ENCODE data around the gene HSPA12A.
"Not testable (repeated sequence)": the region's sequence is repeated elsewhere in the genome, so short reads cannot be mapped to it uniquely, and the experiment has no call there.

Gene HSPA12A

DNA sequence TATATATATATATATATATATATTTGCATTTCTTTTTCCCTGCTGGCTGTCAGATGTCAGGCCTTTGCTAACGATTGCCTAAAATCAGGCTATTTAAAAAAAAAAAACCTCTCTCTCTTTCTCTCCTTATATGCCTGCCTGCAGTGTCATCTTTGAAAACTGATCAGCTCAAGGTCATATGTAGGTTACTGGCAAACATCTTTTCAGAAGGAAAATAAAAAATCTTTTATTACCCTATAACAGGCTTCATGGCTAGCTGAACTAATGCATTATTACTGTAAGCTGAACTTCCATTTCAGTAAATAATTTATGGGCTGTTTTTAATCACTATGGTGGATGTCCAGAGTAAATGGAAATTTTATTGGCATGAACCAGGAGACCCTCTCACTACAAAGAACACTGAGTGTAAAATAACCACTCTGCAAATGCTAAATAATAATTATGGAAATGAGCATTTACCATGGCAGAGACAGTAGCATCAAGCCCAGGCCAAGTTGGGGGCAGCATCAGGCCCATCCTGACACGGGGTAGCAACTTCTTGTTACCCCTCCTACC lies 29.3 kb downstream of the HSPA12A start:
- Histone ChIP-seq H3K27me3 (ENCODE audit: insufficient read depth, low read length) (peaks cover 6% of the 10 kb centered on the region), H3K4me1 (ENCODE audit: insufficient read depth, low read length) (no peaks in the 10 kb centered on the region), H3K9me3 (ENCODE audit: low read length) (no peaks in the 10 kb centered on the region)

DNA sequence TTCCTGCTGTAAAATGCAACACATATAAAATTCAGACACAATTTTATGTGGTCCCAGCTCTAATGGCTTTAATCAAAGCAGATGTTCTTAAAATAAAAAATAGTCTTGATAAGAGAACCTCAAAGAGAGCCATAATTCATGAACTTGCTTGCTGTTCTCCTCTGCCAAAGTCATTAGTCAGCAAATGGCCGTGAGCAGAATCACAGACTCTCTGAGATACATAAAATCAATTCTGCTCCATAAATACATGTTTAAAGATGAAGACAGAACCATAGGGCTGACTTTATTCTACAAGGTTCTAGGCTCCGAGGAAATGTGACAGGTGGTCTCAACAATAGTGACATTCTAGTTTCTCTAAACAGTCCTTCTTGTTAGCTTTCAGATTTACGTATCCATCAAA lies 29.8 kb downstream of the HSPA12A start:
- Histone ChIP-seq H2AFZ (ENCODE audit: low read depth, low read length) (no peak overlapping the region), H3K27me3 (ENCODE audit: insufficient read depth, low read length) (peaks cover 3% of the 10 kb centered on the region), H3K4me3 (ENCODE audit: low read length) (no peak overlapping the region), H3K4me1 (ENCODE audit: insufficient read depth, low read length) (no peaks in the 10 kb centered on the region), H3K9me3 (ENCODE audit: low read length) (no peaks in the 10 kb centered on the region), H3K36me3 (ENCODE audit: insufficient read depth, low read length) (no peaks in the 10 kb centered on the region)

More for the DNA sequence above, 29.3 kb downstream of the HSPA12A start:
- Histone ChIP-seq H2AFZ (ENCODE audit: low read depth, low read length) (no peak overlapping the region), H3K4me3 (ENCODE audit: low read length) (no peak overlapping the region), H3K36me3 (ENCODE audit: insufficient read depth, low read length) (no peaks in the 10 kb centered on the region)

DNA sequence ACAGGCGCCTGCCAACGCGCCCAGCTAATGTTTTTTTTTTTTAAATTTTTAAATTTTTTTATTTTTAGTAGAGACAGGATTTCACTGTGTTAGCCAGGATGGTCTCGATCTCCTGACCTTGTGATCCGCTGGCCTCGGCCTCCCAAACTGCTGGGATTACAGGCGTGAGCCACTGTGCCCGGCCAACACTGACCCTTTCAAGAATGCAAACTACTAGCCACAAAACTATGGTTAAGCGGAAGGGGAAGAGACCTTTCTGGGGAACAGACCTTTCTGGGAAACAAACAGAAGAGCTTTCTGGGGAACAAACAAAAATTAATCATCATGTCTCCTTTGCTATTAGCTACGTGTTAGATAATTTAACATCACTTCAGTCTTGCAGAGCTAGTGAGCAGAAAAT lies 30.6 kb downstream of the HSPA12A start:
- H3K36me3 ChIP-seq (ENCODE audit: insufficient read depth, low read length); H3K9me3 ChIP-seq (ENCODE audit: low read length); H3K27me3 ChIP-seq (ENCODE audit: insufficient read depth, low read length); H3K4me1 ChIP-seq (ENCODE audit: insufficient read depth, low read length); H3K4me3 ChIP-seq (ENCODE audit: low read length); H2AFZ ChIP-seq (ENCODE audit: low read depth, low read length): not testable (repeated sequence)

DNA sequence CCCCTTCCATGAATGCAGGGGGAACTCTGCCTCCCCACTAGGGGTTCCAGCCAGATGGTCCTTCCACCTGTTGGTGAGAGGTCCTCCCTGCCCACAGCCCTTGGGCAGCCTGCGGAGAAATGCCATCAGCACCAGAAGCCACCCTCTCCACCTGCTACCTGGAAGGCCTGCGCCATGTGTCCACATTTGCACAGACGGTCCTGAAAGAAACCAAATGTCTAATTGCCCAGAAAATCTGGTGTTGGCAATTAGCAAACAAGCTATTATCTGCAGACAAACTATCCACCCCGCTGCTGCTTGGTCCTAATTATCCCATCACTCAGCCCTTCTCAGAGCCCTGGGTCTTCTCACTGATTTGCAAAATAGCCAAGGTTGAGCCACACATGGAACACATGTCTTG lies 32.3 kb downstream of the HSPA12A start:
- Histone ChIP-seq H3K27me3 (ENCODE audit: insufficient read depth, low read length) (peaks cover 3% of the 10 kb centered on the region), H2AFZ (ENCODE audit: low read depth, low read length) (no peak overlapping the region), H3K36me3 (ENCODE audit: insufficient read depth, low read length) (no peaks in the 10 kb centered on the region), H3K9me3 (ENCODE audit: low read length) (no peaks in the 10 kb centered on the region), H3K4me3 (ENCODE audit: low read length) (no peak overlapping the region), H3K4me1 (ENCODE audit: insufficient read depth, low read length) (no peaks in the 10 kb centered on the region)

DNA sequence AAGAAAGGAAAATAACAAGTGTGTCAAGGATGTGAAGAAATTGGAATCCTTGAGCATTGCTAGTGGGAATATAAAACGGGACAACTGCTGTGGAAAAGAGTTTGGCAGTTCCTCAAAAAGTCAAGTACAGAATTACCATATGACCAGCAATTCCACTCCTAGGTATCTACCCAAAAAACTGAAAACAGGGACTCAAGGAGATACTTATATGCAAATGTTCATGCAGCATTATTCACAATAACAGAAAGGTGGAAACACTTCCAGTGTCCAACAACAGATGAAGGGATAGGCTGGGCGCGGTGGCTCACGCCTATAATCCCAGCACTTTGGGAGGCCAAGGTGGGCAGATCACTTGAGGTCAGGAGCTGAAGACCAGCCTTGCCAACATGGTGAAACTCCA lies 33.5 kb downstream of the HSPA12A start:
- Histone ChIP-seq H3K27me3 (ENCODE audit: insufficient read depth, low read length) (peaks cover 3% of the 10 kb centered on the region), H3K36me3 (ENCODE audit: insufficient read depth, low read length) (no peaks in the 10 kb centered on the region), H2AFZ (ENCODE audit: low read depth, low read length) (no peak overlapping the region), H3K4me1 (ENCODE audit: insufficient read depth, low read length) (no peaks in the 10 kb centered on the region), H3K4me3 (ENCODE audit: low read length) (no peak overlapping the region), H3K9me3 (ENCODE audit: low read length) (no peaks in the 10 kb centered on the region)

DNA sequence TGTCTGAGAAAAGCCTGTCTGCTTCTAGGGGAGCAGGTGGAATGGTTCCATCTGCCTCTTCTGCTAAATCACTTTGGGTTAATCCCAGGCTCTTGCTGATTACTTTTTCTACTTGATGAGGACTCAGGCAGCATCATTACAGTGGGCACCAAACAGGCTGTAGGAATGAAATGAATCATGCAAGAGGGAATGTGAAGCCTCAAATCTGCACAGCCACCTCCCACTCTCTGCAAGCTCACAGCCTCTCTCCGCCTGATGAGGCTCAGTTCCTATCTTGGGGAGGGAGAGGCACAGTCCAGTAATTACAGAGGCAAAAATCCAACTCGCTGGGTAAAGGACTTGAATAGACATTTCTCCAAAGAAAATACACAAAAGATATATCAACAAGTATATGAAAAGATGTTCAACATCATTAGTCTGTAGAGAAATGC lies 34.0 kb downstream of the HSPA12A start:
- Histone ChIP-seq H2AFZ (ENCODE audit: low read depth, low read length) (no peak overlapping the region), H3K4me1 (ENCODE audit: insufficient read depth, low read length) (no peaks in the 10 kb centered on the region), H3K9me3 (ENCODE audit: low read length) (no peaks in the 10 kb centered on the region), H3K36me3 (ENCODE audit: insufficient read depth, low read length) (no peaks in the 10 kb centered on the region), H3K4me3 (ENCODE audit: low read length) (no peak overlapping the region), H3K27me3 (ENCODE audit: insufficient read depth, low read length) (peaks cover 3% of the 10 kb centered on the region)

DNA sequence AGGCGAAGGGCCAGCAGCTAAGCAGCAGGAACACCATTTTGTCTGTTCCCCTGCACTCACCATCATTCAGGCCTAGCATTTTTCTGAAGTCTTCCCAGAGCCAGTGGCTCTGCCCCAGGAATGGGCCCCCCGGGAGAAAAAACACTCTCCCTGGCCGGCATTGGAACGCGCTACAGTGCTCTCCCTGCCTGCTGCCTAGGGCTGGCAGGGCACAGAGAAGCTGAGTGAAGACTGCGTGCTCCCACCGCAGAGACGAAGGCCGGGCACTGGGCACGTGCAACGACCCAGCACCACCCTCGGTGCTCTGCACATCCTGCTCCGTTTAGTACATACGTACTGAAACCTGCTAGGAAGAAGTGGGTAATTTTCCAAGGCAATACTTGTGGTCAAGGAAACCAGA lies 34.4 kb downstream of the HSPA12A start:
- H3K9me3 ChIP-seq (ENCODE audit: low read length): no peaks in the 10 kb centered on the region
- H3K36me3 ChIP-seq (ENCODE audit: insufficient read depth, low read length): no peaks in the 10 kb centered on the region
- H3K4me1 ChIP-seq (ENCODE audit: insufficient read depth, low read length): no peaks in the 10 kb centered on the region
- H2AFZ ChIP-seq (ENCODE audit: low read depth, low read length): no peak overlapping the region
- peaks cover 3% of the 10 kb centered on the region for H3K27me3 ChIP-seq (ENCODE audit: insufficient read depth, low read length)
- H3K4me3 ChIP-seq (ENCODE audit: low read length): no peak overlapping the region

DNA sequence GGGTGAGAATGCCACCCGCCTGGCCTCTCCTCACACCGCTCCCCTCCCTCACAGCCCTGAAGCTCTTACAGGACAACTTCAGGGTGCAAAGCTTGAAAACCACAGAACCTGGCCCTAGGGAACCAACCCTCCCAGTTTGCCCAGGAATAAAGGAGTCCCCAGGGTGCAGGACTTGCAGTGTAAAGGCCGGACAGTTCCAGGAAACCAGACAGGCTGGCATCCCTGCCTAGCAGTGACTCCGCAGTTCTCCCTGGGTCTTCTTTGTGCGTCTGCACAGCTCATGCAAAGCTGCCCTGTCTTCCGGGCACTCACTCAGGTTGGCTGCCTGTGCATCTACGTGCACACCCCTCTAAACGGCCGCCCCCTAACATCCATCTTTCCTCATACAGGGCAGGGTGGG lies 36.1 kb downstream of the HSPA12A start:
- Histone ChIP-seq H3K4me3 (ENCODE audit: low read length) (no peak overlapping the region), H3K4me1 (ENCODE audit: insufficient read depth, low read length) (no peaks in the 10 kb centered on the region), H3K27me3 (ENCODE audit: insufficient read depth, low read length) (peaks cover 3% of the 10 kb centered on the region), H2AFZ (ENCODE audit: low read depth, low read length) (no peak overlapping the region), H3K9me3 (ENCODE audit: low read length) (no peaks in the 10 kb centered on the region), H3K36me3 (ENCODE audit: insufficient read depth, low read length) (no peaks in the 10 kb centered on the region)

DNA sequence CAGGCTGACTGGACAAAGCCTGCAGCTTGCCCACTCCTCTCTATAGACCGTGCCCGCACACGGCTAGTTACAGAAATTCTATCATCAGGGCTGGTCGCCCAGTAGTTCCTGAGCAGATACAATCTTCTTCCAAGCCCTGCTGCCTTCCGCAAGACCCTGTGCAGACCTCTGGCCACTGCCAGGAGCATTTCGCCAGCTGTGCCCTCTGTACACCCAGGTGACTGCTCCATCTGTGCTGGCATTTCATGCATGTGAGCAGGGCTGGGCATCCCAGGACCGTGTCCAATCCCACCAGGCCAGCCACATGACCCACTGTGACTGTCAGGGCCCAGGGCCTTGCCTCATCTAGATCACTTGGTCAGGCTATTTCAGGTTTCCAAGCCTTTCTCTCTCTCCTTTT lies 36.9 kb downstream of the HSPA12A start:
- Histone ChIP-seq H3K27me3 (ENCODE audit: insufficient read depth, low read length) (no peaks in the 10 kb centered on the region), H3K36me3 (ENCODE audit: insufficient read depth, low read length) (no peaks in the 10 kb centered on the region), H2AFZ (ENCODE audit: low read depth, low read length) (no peak overlapping the region), H3K4me1 (ENCODE audit: insufficient read depth, low read length) (no peaks in the 10 kb centered on the region), H3K4me3 (ENCODE audit: low read length) (no peak overlapping the region), H3K9me3 (ENCODE audit: low read length) (no peaks in the 10 kb centered on the region)

DNA sequence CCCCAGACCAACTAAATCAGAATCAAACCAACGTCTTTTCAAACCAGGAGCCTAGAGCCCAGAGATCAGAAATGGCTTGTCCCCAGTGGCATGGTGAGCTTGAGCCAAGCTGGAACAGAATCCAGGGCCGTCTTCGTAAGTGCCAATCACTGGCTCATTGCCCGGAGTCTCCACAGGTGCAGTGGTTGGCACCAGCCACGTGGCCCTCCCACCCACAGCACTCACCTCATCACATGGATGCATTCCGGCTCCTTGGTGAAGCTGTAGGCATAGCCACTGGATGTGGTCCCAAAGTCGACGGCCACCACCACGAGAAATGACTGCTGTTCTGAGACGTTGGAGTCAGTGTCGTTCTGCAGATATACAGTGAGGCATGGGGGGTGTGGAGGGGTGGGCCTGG lies 37.4 kb downstream of the HSPA12A start:
- H3K9me3 ChIP-seq (ENCODE audit: low read length): no peaks in the 10 kb centered on the region
- H3K27me3 ChIP-seq (ENCODE audit: insufficient read depth, low read length): no peaks in the 10 kb centered on the region
- H2AFZ ChIP-seq (ENCODE audit: low read depth, low read length): no peak overlapping the region
- no peaks in the 10 kb centered on the region for H3K4me1 ChIP-seq (ENCODE audit: insufficient read depth, low read length)
- no peaks in the 10 kb centered on the region for H3K36me3 ChIP-seq (ENCODE audit: insufficient read depth, low read length)
- no peak overlapping the region for H3K4me3 ChIP-seq (ENCODE audit: low read length)

DNA sequence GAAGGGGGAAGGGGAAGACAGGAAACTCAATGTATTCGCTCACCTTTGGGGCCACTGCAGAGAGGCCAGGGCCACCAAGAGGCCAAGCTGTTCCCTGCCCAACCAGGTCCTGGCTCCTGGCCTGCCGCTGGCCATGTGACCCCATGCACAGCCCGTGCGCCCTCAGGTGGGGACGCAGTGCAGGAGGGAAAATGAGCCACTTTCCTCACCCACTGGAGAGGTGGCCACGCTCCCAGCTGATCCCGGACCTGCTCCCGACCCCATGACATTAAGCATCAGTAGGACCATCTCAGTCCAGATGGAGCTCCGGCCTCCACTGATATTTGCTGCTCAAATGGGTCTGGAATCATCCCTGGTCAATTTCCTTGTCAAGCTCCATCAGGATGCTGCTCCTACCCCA lies 40.2 kb downstream of the HSPA12A start:
- H3K36me3 ChIP-seq (ENCODE audit: insufficient read depth, low read length): no peaks in the 10 kb centered on the region
- H3K9me3 ChIP-seq (ENCODE audit: low read length): no peaks in the 10 kb centered on the region
- no peaks in the 10 kb centered on the region for H3K4me1 ChIP-seq (ENCODE audit: insufficient read depth, low read length)
- no peaks in the 10 kb centered on the region for H3K27me3 ChIP-seq (ENCODE audit: insufficient read depth, low read length)
- no peak overlapping the region for H2AFZ ChIP-seq (ENCODE audit: low read depth, low read length)
- no peak overlapping the region for H3K4me3 ChIP-seq (ENCODE audit: low read length)

DNA sequence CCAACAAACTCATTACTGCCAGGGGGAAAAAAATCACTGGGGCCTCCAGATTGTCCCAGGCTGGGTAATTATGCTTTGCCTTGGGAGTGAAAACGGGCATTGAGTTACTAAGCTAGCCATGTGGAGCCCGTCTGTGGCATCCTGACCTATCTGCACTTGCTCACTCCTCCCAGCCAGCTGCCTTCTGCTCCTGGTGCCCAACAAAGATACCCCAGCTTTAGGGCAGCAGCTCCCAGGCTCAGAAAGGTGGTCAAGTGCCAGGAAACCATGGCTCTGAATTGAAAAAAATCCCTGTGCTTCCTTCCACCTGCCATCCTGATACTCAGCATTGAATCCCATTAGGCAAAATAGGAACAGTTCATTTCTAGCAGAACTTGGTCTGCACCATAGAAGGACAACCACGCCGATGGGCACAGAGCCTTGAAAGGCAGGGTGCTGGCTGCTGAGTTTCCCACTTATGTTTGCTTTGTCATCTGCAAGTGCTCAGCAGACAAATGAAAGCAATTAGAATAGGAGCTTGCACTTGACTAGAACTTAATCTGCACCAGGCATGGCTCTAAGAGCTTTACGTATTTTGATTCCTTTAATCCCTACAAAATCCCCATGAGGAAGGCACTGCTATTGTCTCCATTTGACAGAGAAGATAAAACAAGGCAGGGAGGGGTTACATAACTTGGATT lies 42.8 kb downstream of the HSPA12A start:
- Histone ChIP-seq H3K27me3 (ENCODE audit: insufficient read depth, low read length) (no peaks in the 10 kb centered on the region), H2AFZ (ENCODE audit: low read depth, low read length) (no peak overlapping the region), H3K36me3 (ENCODE audit: insufficient read depth, low read length) (no peaks in the 10 kb centered on the region), H3K4me1 (ENCODE audit: insufficient read depth, low read length) (no peaks in the 10 kb centered on the region), H3K9me3 (ENCODE audit: low read length) (no peaks in the 10 kb centered on the region), H3K4me3 (ENCODE audit: low read length) (no peak overlapping the region)

DNA sequence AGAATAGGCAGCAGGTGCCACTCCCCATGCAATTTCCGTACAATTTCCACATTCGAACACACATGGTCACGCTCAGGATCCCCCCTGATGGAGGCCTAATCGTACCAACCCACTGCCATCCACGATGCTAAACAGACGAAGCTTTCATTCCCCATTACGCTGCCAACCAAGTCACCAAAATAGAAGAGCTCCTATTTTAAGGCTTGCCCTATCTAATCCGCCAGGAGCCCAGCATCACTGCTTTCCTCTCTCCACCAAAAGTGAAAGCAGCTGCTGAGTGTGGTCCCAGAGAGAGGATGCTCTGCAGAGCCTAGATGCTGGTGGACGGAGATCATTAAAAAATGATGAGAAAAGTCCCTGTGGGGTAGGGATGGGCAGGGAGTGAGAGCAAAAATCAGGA lies 43.3 kb downstream of the HSPA12A start:
- Histone ChIP-seq H3K9me3 (ENCODE audit: low read length) (no peaks in the 10 kb centered on the region), H3K4me3 (ENCODE audit: low read length) (no peak overlapping the region)

DNA sequence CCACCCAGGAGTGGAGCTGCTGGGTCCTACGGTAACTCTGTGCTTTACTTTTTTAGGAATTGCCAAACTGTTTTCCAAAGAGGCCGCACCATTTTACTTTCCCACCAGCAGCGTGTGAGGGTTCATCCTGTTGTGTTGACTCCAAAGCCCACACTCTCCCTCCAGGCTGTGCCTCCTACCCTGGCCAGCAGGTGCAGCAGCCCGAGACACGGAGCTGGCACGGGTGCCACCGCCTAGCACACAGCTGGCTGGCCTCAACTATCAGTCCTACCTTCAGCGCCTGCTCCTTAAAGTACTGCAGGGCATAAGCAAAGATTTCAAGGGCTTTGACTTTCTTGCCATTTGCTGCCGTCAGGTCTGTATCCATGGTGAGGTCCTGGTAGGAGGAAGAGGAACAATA lies 44.0 kb downstream of the HSPA12A start:
- Histone ChIP-seq H3K36me3 (ENCODE audit: insufficient read depth, low read length) (no peaks in the 10 kb centered on the region), H3K4me3 (ENCODE audit: low read length) (no peak overlapping the region), H3K9me3 (ENCODE audit: low read length) (no peaks in the 10 kb centered on the region), H3K27me3 (ENCODE audit: insufficient read depth, low read length) (no peaks in the 10 kb centered on the region), H2AFZ (ENCODE audit: low read depth, low read length) (no peak overlapping the region), H3K4me1 (ENCODE audit: insufficient read depth, low read length) (no peaks in the 10 kb centered on the region)

More for the DNA sequence above, 43.3 kb downstream of the HSPA12A start:
- no peaks in the 10 kb centered on the region for H3K27me3 ChIP-seq (ENCODE audit: insufficient read depth, low read length)
- H3K4me1 ChIP-seq (ENCODE audit: insufficient read depth, low read length): no peaks in the 10 kb centered on the region
- H3K36me3 ChIP-seq (ENCODE audit: insufficient read depth, low read length): no peaks in the 10 kb centered on the region
- no peak overlapping the region for H2AFZ ChIP-seq (ENCODE audit: low read depth, low read length)

Data from neuron (in vitro differentiated cells).